ENCODE measurements around the gene FAM133A. TPM values are rescaled to one million over a fixed set of nuclear protein-coding genes. Genes with fewer than 3 reads are reported as not detected.

The FAM133A gene
- total RNA-seq, 1 donor: under 0.01 TPM

DNA sequence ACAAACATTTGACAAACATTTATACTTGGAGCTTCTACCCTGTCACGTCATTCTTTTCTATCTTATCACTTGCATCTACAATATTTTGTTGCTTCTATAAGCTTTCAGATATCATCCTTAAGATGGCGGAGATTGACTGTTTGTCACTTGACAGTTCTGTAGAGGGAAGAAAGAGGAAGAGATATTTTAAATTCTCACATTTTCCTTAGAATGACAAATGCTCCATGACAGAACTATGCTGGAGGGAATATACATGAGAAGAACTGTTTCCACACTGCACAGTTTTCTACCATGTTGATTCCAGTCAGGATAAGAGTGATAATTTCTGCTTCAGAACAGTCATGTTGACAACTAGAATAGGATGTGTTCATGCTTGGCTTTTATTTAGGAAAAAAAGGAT is 29.7 kb downstream of the FAM133A start:
- H3K4me3 ChIP-seq (ENCODE audit: low read depth, low read length): no peak overlapping the region
- DNase-seq (ENCODE audit: low read depth): no peak
- TF ChIP-seq, protein P1, sequence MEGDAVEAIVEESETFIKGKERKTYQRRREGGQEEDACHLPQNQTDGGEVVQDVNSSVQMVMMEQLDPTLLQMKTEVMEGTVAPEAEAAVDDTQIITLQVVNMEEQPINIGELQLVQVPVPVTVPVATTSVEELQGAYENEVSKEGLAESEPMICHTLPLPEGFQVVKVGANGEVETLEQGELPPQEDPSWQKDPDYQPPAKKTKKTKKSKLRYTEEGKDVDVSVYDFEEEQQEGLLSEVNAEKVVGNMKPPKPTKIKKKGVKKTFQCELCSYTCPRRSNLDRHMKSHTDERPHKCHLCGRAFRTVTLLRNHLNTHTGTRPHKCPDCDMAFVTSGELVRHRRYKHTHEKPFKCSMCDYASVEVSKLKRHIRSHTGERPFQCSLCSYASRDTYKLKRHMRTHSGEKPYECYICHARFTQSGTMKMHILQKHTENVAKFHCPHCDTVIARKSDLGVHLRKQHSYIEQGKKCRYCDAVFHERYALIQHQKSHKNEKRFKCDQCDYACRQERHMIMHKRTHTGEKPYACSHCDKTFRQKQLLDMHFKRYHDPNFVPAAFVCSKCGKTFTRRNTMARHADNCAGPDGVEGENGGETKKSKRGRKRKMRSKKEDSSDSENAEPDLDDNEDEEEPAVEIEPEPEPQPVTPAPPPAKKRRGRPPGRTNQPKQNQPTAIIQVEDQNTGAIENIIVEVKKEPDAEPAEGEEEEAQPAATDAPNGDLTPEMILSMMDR (IDR thresholded peaks at IDR 0.05; ENCODE audit: insufficient read depth, low read depth, low read length): no peak

DNA sequence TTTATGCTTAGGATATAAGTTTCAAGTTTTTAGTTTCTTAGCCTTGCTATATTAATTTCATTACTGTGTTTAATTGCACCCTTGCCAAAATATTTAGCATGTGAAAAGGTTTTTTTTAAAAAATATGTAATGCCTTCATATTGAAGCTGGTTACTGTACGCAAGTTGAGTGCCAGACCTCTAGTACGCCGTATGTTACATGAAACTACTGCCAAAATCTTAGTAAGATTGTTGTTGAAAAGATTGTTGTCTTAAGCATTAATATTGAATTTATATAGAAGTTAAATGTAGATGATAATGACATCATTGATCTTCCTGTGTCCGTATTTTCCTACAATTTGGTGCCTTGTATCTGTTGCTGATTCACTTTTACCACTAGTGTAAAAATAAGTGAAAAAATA is 37.1 kb downstream of the FAM133A start:
- H3K4me3 ChIP-seq (ENCODE audit: low read depth, low read length): no peak overlapping the region
- DNase-seq (ENCODE audit: low read depth): no peak
- TF ChIP-seq, protein P1 (IDR thresholded peaks at IDR 0.05; ENCODE audit: insufficient read depth, low read depth, low read length): no peak

DNA sequence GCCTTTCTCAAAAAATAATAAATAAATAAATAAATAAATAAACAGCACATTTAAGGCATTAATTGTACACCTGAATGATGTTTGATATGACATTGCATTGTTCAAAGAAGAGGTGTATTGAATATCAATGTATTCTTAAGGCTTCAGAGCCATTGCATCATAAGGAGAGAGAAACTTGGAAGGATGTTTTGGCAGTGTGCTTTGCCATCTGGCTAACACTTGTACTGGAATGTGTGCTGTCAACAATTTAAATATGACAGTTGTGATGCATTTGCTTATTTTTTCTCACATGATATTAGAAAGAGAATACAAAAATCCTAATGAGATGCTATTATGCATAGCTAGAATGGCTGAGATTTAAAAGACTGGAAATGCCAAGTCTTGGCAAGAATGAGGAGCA is 67.8 kb downstream of the FAM133A start:
- no peak for DNase-seq (ENCODE audit: low read depth)
- TF ChIP-seq, protein P1 (IDR thresholded peaks at IDR 0.05; ENCODE audit: insufficient read depth, low read depth, low read length): no peak
- H3K4me3 ChIP-seq (ENCODE audit: low read depth, low read length): no peak overlapping the region

DNA sequence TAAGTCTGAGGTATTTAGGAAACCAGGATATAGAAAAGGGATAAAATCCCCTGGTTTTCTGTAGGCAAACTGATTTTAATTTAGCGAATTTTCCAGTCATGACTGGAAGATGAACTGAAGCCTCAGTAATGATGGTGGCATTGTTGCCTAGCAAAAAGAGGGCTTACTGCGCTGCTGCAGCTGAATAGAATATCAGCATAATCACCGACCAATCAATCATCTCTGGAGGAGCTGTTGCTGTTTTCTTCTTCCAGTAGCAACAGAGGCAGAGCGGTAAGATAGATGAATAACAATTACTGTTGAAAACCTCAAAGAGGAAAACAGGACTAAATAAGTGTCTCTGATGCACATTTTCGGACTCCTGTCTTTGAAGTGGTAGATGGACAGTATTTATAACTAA is 86.2 kb downstream of the FAM133A start:
- no peak overlapping the region for H3K4me3 ChIP-seq (ENCODE audit: low read depth, low read length)
- TF ChIP-seq, protein P1 (IDR thresholded peaks at IDR 0.05; ENCODE audit: insufficient read depth, low read depth, low read length): no peak
- DNase-seq (ENCODE audit: low read depth): no peak

Other genes with a start within 250 kb of the FAM133A start
- 5.5 and 9.1 TPM in 2 replicates for gene NAP1L3, start 628 bp upstream of the FAM133A start, total RNA-seq

All from fibroblast of villous mesenchyme (primary cell).